A673 (cell line): ENCODE data around the gene RNASE7. TPM values are rescaled to one million over a fixed set of nuclear protein-coding genes. Genes with fewer than 3 reads are reported as not detected.

ENCODE experiments used
- BruUV-seq: library from RNA; stranded (reverse); fragments of 400-500 nt; replicated peaks from 2 replicates; lab custom pipeline; 2021; lab: Mats Ljungman, UMichigan
- CTCF ChIA-PET: fragments of 300-600 bp; sonication (Branson Sonifier 250); formaldehyde crosslinking; loops from one replicate; lab custom pipeline; 2022; ENCODE audit warnings: antibody characterized with exemption; lab: Charles Lee
- POLR2A ChIA-PET: fragments of 300-600 bp; sonication (Branson Sonifier 250); formaldehyde crosslinking; loops from one replicate; lab custom pipeline; 2022; ENCODE audit warnings: antibody characterized with exemption; ENCODE audit not compliant: low non-redundant PET; lab: Charles Lee
- DNase-seq: peaks from one replicate; pipeline ENCODE4 v3.0.0-alpha.2; 2015; ENCODE audit warnings: low spot score
- H3K27ac ChIP-seq: fragments of 200-600 bp; sonication (generic); 2 replicates; pipeline ENCODE4 v1.5.1; 2016; ENCODE audit warnings: mixed run types, low read depth, mild to moderate bottlenecking, mixed read lengths, antibody characterized with exemption, low read length; ENCODE audit not compliant: poor library complexity, severe bottlenecking
- H3K27me3 ChIP-seq: fragments of 200-600 bp; sonication (generic); replicated peaks from 2 replicates; pipeline ENCODE4 v1.6.1; 2017; ENCODE audit warnings: mixed run types, low read depth, mild to moderate bottlenecking, mixed read lengths, antibody characterized with exemption, low read length; ENCODE audit not compliant: insufficient read depth, poor library complexity
- H3K36me3 ChIP-seq: fragments of 200-600 bp; sonication (generic); 2 replicates; pipeline ENCODE4 v1.6.1; 2016; ENCODE audit warnings: mixed run types, mild to moderate bottlenecking, mixed read lengths, antibody characterized with exemption, low read length; ENCODE audit not compliant: insufficient read depth, poor library complexity, severe bottlenecking
- H3K4me1 ChIP-seq: fragments of 200-600 bp; sonication (generic); 2 replicates; pipeline ENCODE4 v1.6.1; 2017; ENCODE audit warnings: mixed run types, mild to moderate bottlenecking, mixed read lengths, antibody characterized with exemption, low read length; ENCODE audit not compliant: insufficient read depth, poor library complexity, severe bottlenecking
- H3K4me3 ChIP-seq: fragments of 200-600 bp; sonication (generic); 2 replicates; pipeline ENCODE4 v1.5.1; 2016; ENCODE audit warnings: low read depth, mixed run types, mild to moderate bottlenecking, mixed read lengths, low read length; ENCODE audit not compliant: poor library complexity, severe bottlenecking
- H3K9me3 ChIP-seq: fragments of 200-600 bp; sonication (generic); 2 replicates; pipeline ENCODE4 v1.6.1; 2016; ENCODE audit warnings: mixed run types, low read depth, mild to moderate bottlenecking, mixed read lengths, antibody characterized with exemption, low read length; ENCODE audit not compliant: poor library complexity, severe bottlenecking
- EZH2 ChIP-seq: fragments of 200-600 bp; sonication (generic); IDR thresholded peaks from 2 replicates; pipeline ENCODE4 v1.6.1; 2017; ENCODE audit warnings: borderline replicate concordance, low read depth, mild to moderate bottlenecking, mixed read lengths, antibody characterized with exemption, low read length; ENCODE audit not compliant: poor library complexity, severe bottlenecking
- intact Hi-C: fragments of 100-400 bp; cut with micrococcal nuclease; formaldehyde crosslinking; loops from one replicate; pipeline ENCODE4 v1.10.0; 2022; ENCODE audit not compliant: unreplicated experiment
- total RNA-seq: library from RNA; stranded (reverse); gene quantifications from 2 replicates; pipeline ENCODE4 v1.2.3, GENCODE V29; 2021
- TF ChIP-seq, protein P1 (sequence below): fragments of 300-800, 200-600 bp; sonication (generic); conservative IDR thresholded peaks from 2 replicates; pipeline ENCODE4 v1.5.1; 2017; ENCODE audit warnings: low read depth, mild to moderate bottlenecking, antibody characterized with exemption, low read length, moderate library complexity, mixed read lengths

The RNASE7 gene
- total RNA-seq, 1 experiment from 2014 or later: not detected

DNA sequence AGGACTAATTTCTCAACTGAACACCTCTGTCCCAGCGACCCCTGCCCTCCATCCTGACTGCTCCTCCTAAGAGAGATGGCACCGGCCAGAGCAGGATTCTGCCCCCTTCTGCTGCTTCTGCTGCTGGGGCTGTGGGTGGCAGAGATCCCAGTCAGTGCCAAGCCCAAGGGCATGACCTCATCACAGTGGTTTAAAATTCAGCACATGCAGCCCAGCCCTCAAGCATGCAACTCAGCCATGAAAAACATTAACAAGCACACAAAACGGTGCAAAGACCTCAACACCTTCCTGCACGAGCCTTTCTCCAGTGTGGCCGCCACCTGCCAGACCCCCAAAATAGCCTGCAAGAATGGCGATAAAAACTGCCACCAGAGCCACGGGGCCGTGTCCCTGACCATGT, 756 bp downstream of the RNASE7 start:
- intact Hi-C loops: no loop called here
- Histone ChIP-seq H3K9me3 (no peaks in the 10 kb centered on the region), H3K4me1 (no peaks in the 10 kb centered on the region), H3K27ac (no peak overlapping the region), H3K27me3 (no peaks in the 10 kb centered on the region), H3K36me3 (no peaks in the 10 kb centered on the region), H3K4me3 (no peak overlapping the region)
- TF ChIP-seq EZH2: no peak
- TF ChIP-seq, protein P1, sequence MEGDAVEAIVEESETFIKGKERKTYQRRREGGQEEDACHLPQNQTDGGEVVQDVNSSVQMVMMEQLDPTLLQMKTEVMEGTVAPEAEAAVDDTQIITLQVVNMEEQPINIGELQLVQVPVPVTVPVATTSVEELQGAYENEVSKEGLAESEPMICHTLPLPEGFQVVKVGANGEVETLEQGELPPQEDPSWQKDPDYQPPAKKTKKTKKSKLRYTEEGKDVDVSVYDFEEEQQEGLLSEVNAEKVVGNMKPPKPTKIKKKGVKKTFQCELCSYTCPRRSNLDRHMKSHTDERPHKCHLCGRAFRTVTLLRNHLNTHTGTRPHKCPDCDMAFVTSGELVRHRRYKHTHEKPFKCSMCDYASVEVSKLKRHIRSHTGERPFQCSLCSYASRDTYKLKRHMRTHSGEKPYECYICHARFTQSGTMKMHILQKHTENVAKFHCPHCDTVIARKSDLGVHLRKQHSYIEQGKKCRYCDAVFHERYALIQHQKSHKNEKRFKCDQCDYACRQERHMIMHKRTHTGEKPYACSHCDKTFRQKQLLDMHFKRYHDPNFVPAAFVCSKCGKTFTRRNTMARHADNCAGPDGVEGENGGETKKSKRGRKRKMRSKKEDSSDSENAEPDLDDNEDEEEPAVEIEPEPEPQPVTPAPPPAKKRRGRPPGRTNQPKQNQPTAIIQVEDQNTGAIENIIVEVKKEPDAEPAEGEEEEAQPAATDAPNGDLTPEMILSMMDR: no peak
- no TSS peak for BruUV-seq
- CTCF ChIA-PET: no interaction called here
- POLR2A ChIA-PET: no interaction called here
- DNase-seq: no peak

DNA sequence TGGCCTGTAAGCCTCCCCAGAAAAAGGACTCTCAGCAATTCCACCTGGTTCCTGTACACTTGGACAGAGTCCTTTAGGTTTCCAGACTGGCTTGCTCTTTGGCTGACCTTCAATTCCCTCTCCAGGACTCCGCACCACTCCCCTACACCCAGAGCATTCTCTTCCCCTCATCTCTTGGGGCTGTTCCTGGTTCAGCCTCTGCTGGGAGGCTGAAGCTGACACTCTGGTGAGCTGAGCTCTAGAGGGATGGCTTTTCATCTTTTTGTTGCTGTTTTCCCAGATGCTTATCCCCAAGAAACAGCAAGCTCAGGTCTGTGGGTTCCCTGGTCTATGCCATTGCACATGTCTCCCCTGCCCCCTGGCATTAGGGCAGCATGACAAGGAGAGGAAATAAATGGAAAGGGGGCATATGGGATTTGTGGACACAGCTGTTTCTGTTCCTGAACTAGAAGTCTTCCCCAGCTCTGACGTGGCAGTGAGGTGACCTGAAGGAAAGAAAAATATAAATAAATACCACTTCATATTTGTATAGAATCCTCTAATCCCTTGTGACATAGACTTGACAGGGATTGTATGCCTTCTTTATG, 1.3 kb downstream of the RNASE7 start:
- Histone ChIP-seq H3K36me3 (no peaks in the 10 kb centered on the region), H3K27me3 (no peaks in the 10 kb centered on the region), H3K4me3 (no peak overlapping the region), H3K9me3 (no peaks in the 10 kb centered on the region), H3K27ac (no peak overlapping the region), H3K4me1 (no peaks in the 10 kb centered on the region)
- DNase-seq: no peak
- POLR2A ChIA-PET: no interaction called here
- intact Hi-C loops: no loop called here
- TF ChIP-seq, protein P1: no peak
- no peak for TF ChIP-seq EZH2
- CTCF ChIA-PET: no interaction called here
- no TSS peak for BruUV-seq

GRCh38 chr14:21043974-21044618, 1.9 kb downstream of the RNASE7 start:
- DNase-seq: peak; percentile 10
- CTCF ChIA-PET: no interaction called here
- POLR2A ChIA-PET: no interaction called here
- TF ChIP-seq, protein P1: no peak
- TF ChIP-seq EZH2: no peak
- intact Hi-C loops: no loop called here
- Histone ChIP-seq H3K36me3 (no peaks in the 10 kb centered on the region), H3K4me3 (no peak overlapping the region), H3K27me3 (no peaks in the 10 kb centered on the region), H3K27ac (no peak overlapping the region), H3K9me3 (no peaks in the 10 kb centered on the region), H3K4me1 (no peaks in the 10 kb centered on the region)
- no TSS peak for BruUV-seq
